ENCODE results near the gene NDUFV3.
"Not testable (repeated sequence)": the region's sequence is repeated elsewhere in the genome, so short reads cannot be mapped to it uniquely, and the experiment has no call there.

Gene NDUFV3

GRCh38 chr21:42892931-42893755, at the start of gene NDUFV3:
NDUFV3 (plus strand) TSS chr21:42893309; CDS start chr21:42893334, 25 bp downstream.
- peak; percentile 100 for DNase-seq (ENCODE audit: low read depth)

- no peak for DNase-seq (ENCODE audit: low read depth)
Observed at GRCh38 chr21:42844411-42845113, 48.5 kb upstream of the NDUFV3 start.

GRCh38 chr21:42845296-42845965, 47.7 kb upstream of the NDUFV3 start:
- no peak for DNase-seq (ENCODE audit: low read depth)

- DNase-seq (ENCODE audit: low read depth): no peak
Observed at GRCh38 chr21:42846221-42846620, 46.9 kb upstream of the NDUFV3 start.

DNA sequence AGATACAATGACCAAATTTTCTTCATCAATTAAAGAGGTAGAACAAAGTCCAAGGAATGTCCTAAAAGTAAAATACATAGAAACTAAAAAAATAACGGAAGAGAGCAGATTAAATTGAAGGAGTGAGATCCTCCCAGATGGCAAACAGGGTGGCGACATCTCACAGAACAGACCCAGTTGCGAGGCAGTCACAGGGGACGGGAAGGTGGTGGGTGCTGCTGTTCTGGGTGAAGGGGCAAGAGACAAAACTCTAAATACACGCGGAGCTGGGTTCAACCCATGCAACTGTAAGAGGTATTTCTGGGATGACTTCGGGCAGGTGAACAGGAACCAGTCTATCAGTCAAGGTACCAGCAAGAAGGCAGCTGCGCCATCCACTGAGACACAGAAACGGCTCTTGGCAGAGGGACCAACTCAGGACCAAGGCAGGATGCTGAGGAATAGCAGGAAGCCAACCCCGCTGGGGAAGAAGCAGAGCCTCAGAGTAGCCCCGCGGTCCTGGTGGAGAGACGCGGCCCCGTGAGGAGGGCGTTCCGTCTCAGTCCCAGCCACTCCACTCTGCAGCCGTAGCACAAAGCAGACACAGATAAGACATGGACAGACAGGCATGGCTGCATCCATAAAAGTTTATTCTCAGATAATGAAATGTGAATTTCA, 45.9 kb upstream of the NDUFV3 start:
- DNase-seq (ENCODE audit: low read depth): no peak

GRCh38 chr21:42847726-42848125, 45.4 kb upstream of the NDUFV3 start:
- no peak for DNase-seq (ENCODE audit: low read depth)

DNA sequence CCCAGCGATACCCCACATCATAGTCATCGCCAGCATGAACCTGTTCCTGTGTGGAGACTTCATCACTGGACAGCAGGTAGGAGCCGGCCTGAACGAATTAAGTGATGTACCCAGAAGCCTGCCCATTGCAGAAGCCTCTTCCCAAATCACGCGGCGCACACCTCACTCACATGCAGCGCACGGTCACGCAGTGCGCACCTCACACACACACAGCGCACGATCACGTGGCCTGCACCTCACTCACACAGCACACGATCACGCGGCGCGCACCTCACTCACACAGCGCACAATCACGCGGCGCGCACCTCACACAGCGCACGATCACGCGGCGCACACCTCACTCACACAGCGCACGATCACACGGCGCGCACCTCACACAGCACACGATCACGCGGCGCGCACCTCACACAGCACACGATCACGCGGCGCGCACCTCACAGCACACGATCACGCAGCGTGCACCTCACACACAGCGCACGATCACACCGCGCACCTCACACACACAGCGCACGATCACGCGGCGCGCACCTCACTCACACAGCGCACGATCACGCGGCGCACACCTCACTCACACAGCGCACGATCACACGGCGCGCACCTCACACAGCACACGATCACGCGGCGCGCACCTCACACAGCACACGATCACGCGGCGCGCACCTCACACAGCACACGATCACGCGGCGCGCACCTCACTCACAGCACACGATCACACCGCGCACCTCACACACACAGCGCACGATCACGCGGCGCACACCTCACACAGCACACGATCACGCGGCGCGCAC, 44.8 kb upstream of the NDUFV3 start:
- DNase-seq (ENCODE audit: low read depth): not testable (repeated sequence)

- no peak for DNase-seq (ENCODE audit: low read depth)
Observed at GRCh38 chr21:42848932-42849758, 44.0 kb upstream of the NDUFV3 start.

GRCh38 chr21:42849759-42850412, 43.2 kb upstream of the NDUFV3 start:
- DNase-seq (ENCODE audit: low read depth): no peak

- no peak for DNase-seq (ENCODE audit: low read depth)
Observed at GRCh38 chr21:42850463-42850862, 42.6 kb upstream of the NDUFV3 start.

DNA sequence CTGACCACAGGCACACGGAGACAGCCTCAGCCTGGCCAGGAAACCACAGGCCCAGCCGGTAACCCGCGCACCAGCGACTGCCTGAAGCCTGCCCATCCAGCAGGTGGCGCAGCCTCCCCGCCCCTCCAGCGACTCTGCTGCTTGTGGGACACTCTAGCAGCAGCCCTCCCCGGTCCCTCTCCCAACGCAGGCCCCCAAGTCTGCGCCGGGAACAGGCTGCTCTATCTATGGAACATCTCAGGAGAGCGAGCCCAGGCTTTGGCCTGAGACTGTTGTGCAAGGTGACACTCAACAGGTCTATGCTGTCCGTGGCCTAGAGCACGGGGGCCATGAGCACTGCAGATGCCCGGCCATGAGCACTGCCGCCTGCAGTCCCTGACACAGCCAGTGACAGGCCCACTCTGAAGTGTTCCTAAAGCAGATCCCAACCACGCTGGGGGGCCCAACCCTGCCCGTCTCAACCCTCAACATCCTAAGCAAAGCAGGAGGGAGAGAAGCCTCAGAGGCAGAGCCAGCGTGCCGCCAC, 42.2 kb upstream of the NDUFV3 start:
- DNase-seq (ENCODE audit: low read depth): no peak

GRCh38 chr21:42851812-42852665, 41.1 kb upstream of the NDUFV3 start:
- no peak for DNase-seq (ENCODE audit: low read depth)

GRCh38 chr21:42852925-42853570, 40.1 kb upstream of the NDUFV3 start:
- DNase-seq (ENCODE audit: low read depth): no peak

DNA sequence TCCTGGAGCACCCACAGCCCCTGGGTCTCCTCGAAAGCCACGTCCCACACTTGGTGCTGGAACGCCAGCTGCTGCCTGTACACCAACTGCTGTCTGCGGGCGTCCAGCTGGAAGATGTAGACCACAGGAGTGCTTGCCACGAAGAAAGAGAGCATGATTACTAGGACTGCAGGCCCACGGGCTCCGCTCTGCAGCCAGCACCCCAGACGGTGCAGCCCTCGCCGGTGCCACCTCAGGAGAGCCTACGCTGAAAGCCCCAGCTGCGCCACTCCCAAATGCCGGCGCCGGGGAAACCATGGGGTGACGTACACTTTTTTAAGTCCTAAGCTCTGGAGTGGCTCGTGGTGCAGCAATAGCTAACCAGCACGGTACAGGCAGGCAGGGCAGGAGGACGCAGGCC, 39.5 kb upstream of the NDUFV3 start:
- no peak for DNase-seq (ENCODE audit: low read depth)

- no peak for DNase-seq (ENCODE audit: low read depth)
Observed at GRCh38 chr21:42854246-42855010, 38.7 kb upstream of the NDUFV3 start.

GRCh38 chr21:42855171-42855936, 37.8 kb upstream of the NDUFV3 start:
- DNase-seq (ENCODE audit: low read depth): no peak

GRCh38 chr21:42855937-42856335, 37.2 kb upstream of the NDUFV3 start:
- DNase-seq (ENCODE audit: low read depth): no peak
